ENCODE results near the gene MRPS30. TPM values are rescaled to one million over a fixed set of nuclear protein-coding genes. Genes with fewer than 3 reads are reported as not detected.

The MRPS30 gene
- total and polyA plus RNA-seq, 2 of the 4 experiments (the other 2 are of a cell fraction), result 18.3 to 51.4 TPM

DNA sequence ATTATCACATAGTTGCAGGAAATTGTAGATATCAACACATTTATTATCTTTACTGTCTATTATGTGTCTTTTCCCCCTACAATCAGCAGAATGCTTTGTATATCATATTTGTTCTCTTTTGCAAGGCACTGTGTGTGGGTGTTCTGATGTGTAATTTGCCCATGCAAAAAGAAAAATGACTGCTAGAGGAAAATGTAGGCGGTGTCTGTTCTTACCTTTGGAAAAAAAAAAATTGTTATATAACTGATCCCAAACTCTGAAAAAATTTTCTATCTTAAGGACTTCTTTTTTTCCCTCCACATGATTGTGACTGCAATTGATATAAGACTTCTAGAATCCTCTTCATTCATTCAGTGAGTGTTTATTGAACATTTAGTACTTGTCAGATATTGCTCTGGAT is 24.5 kb downstream of the MRPS30 start:
- no peak overlapping the region for H3K18ac ChIP-seq (ENCODE audit: low read depth, low read length)
- H3K9ac ChIP-seq (ENCODE audit: low read depth, low read length), result no peak overlapping the region
- no peak overlapping the region for H2BK20ac ChIP-seq (ENCODE audit: low read depth, low read length)
- H4K20me1 ChIP-seq (ENCODE audit: insufficient read depth, low read length), result no peaks in the 10 kb centered on the region
- H3K9me1 ChIP-seq (ENCODE audit: insufficient read depth, low read length), result no peaks in the 10 kb centered on the region
- no peak overlapping the region for H2AK9ac ChIP-seq (replicated peaks; ENCODE audit: low read depth, low read length, poor library complexity)
- no peak overlapping the region for H2BK120ac ChIP-seq (ENCODE audit: low read depth, low read length)
- WGBS, 2 experiments (ENCODE audit: extremely low coverage in 2 of 2, insufficient read length in 1 of 2), result no CpG with 5 or more reads among the region's 1 CpG
- no peak overlapping the region for H2AFZ ChIP-seq (replicated peaks; ENCODE audit: low read length, poor library complexity)
- H2BK15ac ChIP-seq (ENCODE audit: low read depth, low read length), result no peak overlapping the region
- in situ Hi-C loops (cut with MboI; ENCODE audit: low sequenced_read_pairs) (no loop called here), intact Hi-C loops (cut with micrococcal nuclease) (no loop called here), dilution Hi-C loops (cut with HindIII; ENCODE audit: low sequenced_read_pairs, unreplicated experiment) (no loop called here)
- H2BK5ac ChIP-seq (ENCODE audit: low read depth, low read length, poor library complexity, severe bottlenecking), result no peak overlapping the region
- H3K14ac ChIP-seq (replicated peaks; ENCODE audit: low read depth, low read length), result no peak overlapping the region
- POLR2A ChIA-PET (ENCODE audit: unreplicated experiment), result no interaction called here
- no peak overlapping the region for H3K27ac ChIP-seq (ENCODE audit: insufficient read depth, low read length)
- H3K36me3 ChIP-seq (ENCODE audit: control insufficient read depth, insufficient read depth, low read length), result no peaks in the 10 kb centered on the region
- H3K4ac ChIP-seq (ENCODE audit: low read depth, low read length), result no peak overlapping the region
- TF ChIP-seq RCOR1 (IDR thresholded peaks at IDR 0.05; ENCODE audit: insufficient replicate concordance, low read length) (no peak), RFX5 (IDR thresholded peaks at IDR 0.05; ENCODE audit: low read depth, low read length) (no peak), CHD1 (IDR thresholded peaks at IDR 0.05; ENCODE audit: low read depth, low read length) (no peak), NFE2L2 (IDR thresholded peaks at IDR 0.05; ENCODE audit: low read depth, low read length) (no peak), CEBPB (IDR thresholded peaks at IDR 0.05; ENCODE audit: low read depth, low read length) (no peak)
- no TSS peak for BruUV-seq (replicated peaks)
- ATAC-seq (ENCODE audit: low read depth) (no peak), DNase-seq (no peak)
- no peak overlapping the region for H4K5ac ChIP-seq (ENCODE audit: low read depth, low read length)
- H3K9me3 ChIP-seq (ENCODE audit: control insufficient read depth, insufficient read depth, low read length), result no peaks in the 10 kb centered on the region
- H3K27me3 ChIP-seq (ENCODE audit: control insufficient read depth, insufficient read depth, low read length), result no peaks in the 10 kb centered on the region
- no peak overlapping the region for H3K23ac ChIP-seq (ENCODE audit: low read depth, low read length)
- H4K8ac ChIP-seq (ENCODE audit: low read depth in 2 of 2, low read length in 2 of 2), result no peak overlapping the region
- H3K4me3 ChIP-seq (ENCODE audit: insufficient read depth, low read depth, low read length), result no peak overlapping the region
- no peaks in the 10 kb centered on the region for H3K79me1 ChIP-seq (ENCODE audit: low read depth in 1 of 2, low read length in 2 of 2)
- H3K4me2 ChIP-seq (ENCODE audit: low read depth, low read length), result no peak overlapping the region
- CTCF ChIA-PET, result no interaction called here
- H3K4me1 ChIP-seq (ENCODE audit: control insufficient read depth, insufficient read depth, low read length), result no peaks in the 10 kb centered on the region
- no peak overlapping the region for H4K91ac ChIP-seq (ENCODE audit: insufficient read depth, low read depth, low read length)
- H3K56ac ChIP-seq (ENCODE audit: extremely low read depth, insufficient read depth, low read length), result no peak overlapping the region
- H2AK5ac ChIP-seq (ENCODE audit: low read depth, low read length), result no peak overlapping the region

All from IMR-90 (cell line).